ENCODE results near the gene GRIK4.
A peak's percentile ranks its signal among the peaks of the same experiment; 100 is the strongest.

The GRIK4 gene

GRCh38 chr11:120912504-120912903 lies 401.0 kb downstream of the GRIK4 start:
- peak; percentile 42 for TF ChIP-seq CTCF (IDR thresholded peaks at IDR 0.05; ENCODE audit: low read depth, low read length)
- no peak overlapping the region for H3K4me3 ChIP-seq (ENCODE audit: low read depth, low read length)
- in situ Hi-C loops (cut with HindIII; ENCODE audit: low sequenced_read_pairs): no loop called here
- DNase-seq (ENCODE audit: low read depth, low spot score): peak; percentile 27

- in situ Hi-C loops (cut with HindIII; ENCODE audit: low sequenced_read_pairs): no loop called here
- H3K4me3 ChIP-seq (ENCODE audit: low read depth, low read length): no peak overlapping the region
- no peak for DNase-seq (ENCODE audit: low read depth, low spot score)
- TF ChIP-seq CTCF (IDR thresholded peaks at IDR 0.05; ENCODE audit: low read depth, low read length): no peak
Observed at GRCh38 chr11:120912915-120913314, 401.4 kb downstream of the GRIK4 start.

DNA sequence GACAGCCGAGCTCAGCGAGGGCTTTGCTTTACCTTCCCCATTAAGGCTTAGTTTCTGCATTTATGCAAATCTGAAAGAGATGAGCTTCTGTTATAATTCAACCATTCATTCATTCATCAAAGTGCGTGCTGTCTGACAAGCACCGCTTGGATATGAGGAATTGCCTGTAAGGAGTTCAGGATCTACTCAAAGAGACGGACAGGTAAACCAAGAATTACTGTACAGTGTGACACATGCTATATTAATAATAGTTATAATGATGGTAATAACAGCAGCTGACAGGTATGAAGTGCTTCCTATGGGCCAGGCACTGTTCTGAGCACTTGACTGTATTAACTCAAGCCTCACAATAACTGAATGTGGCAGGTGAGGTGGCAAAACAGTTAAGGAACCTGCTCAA lies 402.5 kb downstream of the GRIK4 start:
- H3K4me3 ChIP-seq (ENCODE audit: low read depth, low read length): no peak overlapping the region
- in situ Hi-C loops (cut with HindIII; ENCODE audit: low sequenced_read_pairs): no loop called here
- no peak for DNase-seq (ENCODE audit: low read depth, low spot score)
- TF ChIP-seq CTCF (IDR thresholded peaks at IDR 0.05; ENCODE audit: low read depth, low read length): no peak

GRCh38 chr11:120914601-120915000 lies 403.1 kb downstream of the GRIK4 start:
- no peak for TF ChIP-seq CTCF (IDR thresholded peaks at IDR 0.05; ENCODE audit: low read depth, low read length)
- no peak for DNase-seq (ENCODE audit: low read depth, low spot score)
- no peak overlapping the region for H3K4me3 ChIP-seq (ENCODE audit: low read depth, low read length)
- in situ Hi-C loops (cut with HindIII; ENCODE audit: low sequenced_read_pairs): no loop called here

DNA sequence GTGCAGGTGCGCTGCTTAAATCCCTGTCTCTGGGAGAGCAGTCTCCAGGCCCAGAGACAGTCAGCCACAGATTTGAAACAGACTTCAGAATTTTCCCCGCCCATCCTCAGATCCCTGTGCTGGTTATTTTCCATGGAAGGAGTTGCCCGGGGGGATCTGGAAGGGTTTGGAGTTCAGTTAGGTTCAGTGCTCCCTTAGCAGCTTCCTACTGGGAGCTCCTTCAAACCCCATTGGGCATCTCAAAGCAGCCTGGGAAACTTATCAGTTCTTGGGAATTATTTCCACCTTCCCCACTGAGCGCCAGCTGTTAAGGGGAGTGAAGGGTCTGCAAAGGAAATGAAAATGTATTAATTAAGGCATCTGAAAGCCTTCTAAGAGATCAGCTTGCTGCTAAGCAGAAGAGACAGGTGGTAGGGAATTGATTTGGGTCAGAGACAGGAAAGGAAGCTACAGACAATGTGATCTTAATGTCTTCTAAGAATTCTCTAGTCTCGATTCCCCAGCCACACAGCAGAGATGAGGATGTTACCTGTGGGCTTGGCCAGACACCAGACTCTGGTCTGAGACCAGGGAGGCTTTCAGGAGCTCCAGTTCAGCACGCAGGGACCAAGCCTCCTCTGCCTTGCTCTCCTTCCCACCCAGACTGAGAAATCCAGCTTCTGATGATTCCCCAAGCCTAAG lies 406.2 kb downstream of the GRIK4 start:
- TF ChIP-seq CTCF (IDR thresholded peaks at IDR 0.05; ENCODE audit: low read depth, low read length): no peak
- DNase-seq (ENCODE audit: low read depth, low spot score): no peak
- in situ Hi-C loops (cut with HindIII; ENCODE audit: low sequenced_read_pairs): no loop called here
- no peak overlapping the region for H3K4me3 ChIP-seq (ENCODE audit: low read depth, low read length)

DNA sequence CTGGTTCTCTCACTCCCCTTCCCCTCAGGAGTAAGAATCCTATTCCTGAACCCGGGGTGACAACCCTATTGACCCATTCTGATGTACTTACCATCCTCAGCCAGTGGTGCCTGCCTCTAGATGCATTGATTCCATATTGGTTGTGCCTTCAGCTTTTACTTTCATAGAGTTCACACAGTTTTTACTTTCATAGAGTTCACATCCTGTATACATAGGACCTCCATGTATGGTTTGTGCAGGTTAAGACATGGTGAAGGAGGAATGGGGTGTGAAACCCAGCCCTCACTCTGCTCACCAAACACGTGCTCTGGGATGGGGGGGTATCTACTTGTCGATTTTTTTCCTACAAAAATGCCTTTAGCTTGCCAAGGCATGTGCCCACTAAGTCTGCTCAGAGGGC lies 406.7 kb downstream of the GRIK4 start:
- no peak overlapping the region for H3K4me3 ChIP-seq (ENCODE audit: low read depth, low read length)
- no peak for TF ChIP-seq CTCF (IDR thresholded peaks at IDR 0.05; ENCODE audit: low read depth, low read length)
- no peak for DNase-seq (ENCODE audit: low read depth, low spot score)
- in situ Hi-C loops (cut with HindIII; ENCODE audit: low sequenced_read_pairs): no loop called here

Measured in astrocyte of the spinal cord (primary cell).